Measurements from ENCODE around the gene NSG1. TPM values are rescaled to one million over a fixed set of nuclear protein-coding genes. Genes with fewer than 3 reads are reported as not detected.

NSG1 gene
- total RNA-seq, 1 experiment from 2014 or later: 1.3 TPM

DNA sequence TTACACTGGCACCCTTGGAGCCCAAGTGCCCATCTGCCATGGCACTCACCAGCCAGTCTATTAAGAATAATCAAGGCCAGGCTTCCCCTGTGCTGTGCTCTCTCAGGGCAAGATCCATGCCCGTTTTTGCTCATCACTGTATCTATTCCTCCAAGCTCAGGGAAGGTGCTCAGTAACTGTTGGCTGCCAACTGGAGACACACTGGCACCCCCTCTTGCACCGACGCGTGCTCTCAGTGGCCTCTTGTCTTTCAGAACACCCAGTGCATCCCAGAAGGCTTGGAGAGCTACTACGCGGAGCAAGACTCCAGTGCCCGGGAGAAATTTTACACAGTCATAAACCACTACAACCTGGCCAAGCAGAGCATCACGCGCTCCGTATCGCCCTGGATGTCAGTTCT lies 30.1 kb downstream of the NSG1 start:
- Histone ChIP-seq H3K4me3 (ENCODE audit: low read depth, low read length, poor library complexity, severe bottlenecking) (no peak overlapping the region), H3K36me3 (ENCODE audit: insufficient read depth, low read length, poor library complexity, severe bottlenecking) (no peaks in the 10 kb centered on the region), H3K27me3 (replicated peaks; ENCODE audit: insufficient read depth, low read depth, low read length, poor library complexity) (no peaks in the 10 kb centered on the region), H3K4me1 (ENCODE audit: insufficient read depth, low read length, poor library complexity, severe bottlenecking) (no peaks in the 10 kb centered on the region), H3K27ac (ENCODE audit: low read depth, low read length, poor library complexity, severe bottlenecking) (no peak overlapping the region), H3K9me3 (ENCODE audit: low read depth, low read length, poor library complexity, severe bottlenecking) (no peaks in the 10 kb centered on the region)
- DNase-seq (ENCODE audit: low spot score): no peak
- no TSS peak for BruUV-seq (replicated peaks)
- intact Hi-C loops (cut with micrococcal nuclease; ENCODE audit: unreplicated experiment): no loop called here
- ChIA-PET POLR2A (ENCODE audit: low non-redundant PET) (no interaction called here), CTCF (no interaction called here)
- TF ChIP-seq EZH2 (IDR thresholded peaks at IDR 0.05; ENCODE audit: borderline replicate concordance, low read depth, low read length, poor library complexity, severe bottlenecking): no peak
- TF ChIP-seq, protein P1, sequence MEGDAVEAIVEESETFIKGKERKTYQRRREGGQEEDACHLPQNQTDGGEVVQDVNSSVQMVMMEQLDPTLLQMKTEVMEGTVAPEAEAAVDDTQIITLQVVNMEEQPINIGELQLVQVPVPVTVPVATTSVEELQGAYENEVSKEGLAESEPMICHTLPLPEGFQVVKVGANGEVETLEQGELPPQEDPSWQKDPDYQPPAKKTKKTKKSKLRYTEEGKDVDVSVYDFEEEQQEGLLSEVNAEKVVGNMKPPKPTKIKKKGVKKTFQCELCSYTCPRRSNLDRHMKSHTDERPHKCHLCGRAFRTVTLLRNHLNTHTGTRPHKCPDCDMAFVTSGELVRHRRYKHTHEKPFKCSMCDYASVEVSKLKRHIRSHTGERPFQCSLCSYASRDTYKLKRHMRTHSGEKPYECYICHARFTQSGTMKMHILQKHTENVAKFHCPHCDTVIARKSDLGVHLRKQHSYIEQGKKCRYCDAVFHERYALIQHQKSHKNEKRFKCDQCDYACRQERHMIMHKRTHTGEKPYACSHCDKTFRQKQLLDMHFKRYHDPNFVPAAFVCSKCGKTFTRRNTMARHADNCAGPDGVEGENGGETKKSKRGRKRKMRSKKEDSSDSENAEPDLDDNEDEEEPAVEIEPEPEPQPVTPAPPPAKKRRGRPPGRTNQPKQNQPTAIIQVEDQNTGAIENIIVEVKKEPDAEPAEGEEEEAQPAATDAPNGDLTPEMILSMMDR (conservative IDR thresholded peaks at IDR 0.05; ENCODE audit: low read depth, low read length): no peak

DNA sequence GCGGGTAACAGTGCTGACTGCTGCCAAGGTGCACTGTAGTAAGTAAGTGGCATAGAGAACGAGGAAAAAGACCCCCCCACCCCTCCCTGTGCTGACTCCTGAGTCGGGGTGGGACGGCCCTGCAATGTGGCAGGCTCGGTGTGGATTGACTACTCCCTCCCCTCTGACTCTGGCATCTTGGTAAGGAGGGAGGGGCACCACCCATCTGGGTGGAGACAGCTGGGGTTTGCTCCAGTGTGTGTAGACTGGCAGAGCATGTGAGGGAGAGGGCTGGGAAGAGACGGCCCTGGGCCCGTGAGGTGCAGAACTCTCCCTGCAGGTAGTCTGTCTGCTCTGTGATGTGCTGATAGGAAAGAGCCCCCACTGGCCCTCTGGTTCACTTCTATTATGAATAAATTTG lies 31.0 kb downstream of the NSG1 start:
- H3K36me3 ChIP-seq (ENCODE audit: insufficient read depth, low read length, poor library complexity, severe bottlenecking): no peaks in the 10 kb centered on the region
- ChIA-PET CTCF (no interaction called here), POLR2A (ENCODE audit: low non-redundant PET) (no interaction called here)
- H3K9me3 ChIP-seq (ENCODE audit: low read depth, low read length, poor library complexity, severe bottlenecking): no peaks in the 10 kb centered on the region
- no peaks in the 10 kb centered on the region for H3K27me3 ChIP-seq (replicated peaks; ENCODE audit: insufficient read depth, low read depth, low read length, poor library complexity)
- H3K4me1 ChIP-seq (ENCODE audit: insufficient read depth, low read length, poor library complexity, severe bottlenecking): no peaks in the 10 kb centered on the region
- BruUV-seq (replicated peaks): no TSS peak
- no peak overlapping the region for H3K4me3 ChIP-seq (ENCODE audit: low read depth, low read length, poor library complexity, severe bottlenecking)
- no peak for TF ChIP-seq EZH2 (IDR thresholded peaks at IDR 0.05; ENCODE audit: borderline replicate concordance, low read depth, low read length, poor library complexity, severe bottlenecking)
- TF ChIP-seq, protein P1 (conservative IDR thresholded peaks at IDR 0.05; ENCODE audit: low read depth, low read length): no peak
- intact Hi-C loops (cut with micrococcal nuclease; ENCODE audit: unreplicated experiment): no loop called here
- DNase-seq (ENCODE audit: low spot score): no peak
- H3K27ac ChIP-seq (ENCODE audit: low read depth, low read length, poor library complexity, severe bottlenecking): no peak overlapping the region

DNA sequence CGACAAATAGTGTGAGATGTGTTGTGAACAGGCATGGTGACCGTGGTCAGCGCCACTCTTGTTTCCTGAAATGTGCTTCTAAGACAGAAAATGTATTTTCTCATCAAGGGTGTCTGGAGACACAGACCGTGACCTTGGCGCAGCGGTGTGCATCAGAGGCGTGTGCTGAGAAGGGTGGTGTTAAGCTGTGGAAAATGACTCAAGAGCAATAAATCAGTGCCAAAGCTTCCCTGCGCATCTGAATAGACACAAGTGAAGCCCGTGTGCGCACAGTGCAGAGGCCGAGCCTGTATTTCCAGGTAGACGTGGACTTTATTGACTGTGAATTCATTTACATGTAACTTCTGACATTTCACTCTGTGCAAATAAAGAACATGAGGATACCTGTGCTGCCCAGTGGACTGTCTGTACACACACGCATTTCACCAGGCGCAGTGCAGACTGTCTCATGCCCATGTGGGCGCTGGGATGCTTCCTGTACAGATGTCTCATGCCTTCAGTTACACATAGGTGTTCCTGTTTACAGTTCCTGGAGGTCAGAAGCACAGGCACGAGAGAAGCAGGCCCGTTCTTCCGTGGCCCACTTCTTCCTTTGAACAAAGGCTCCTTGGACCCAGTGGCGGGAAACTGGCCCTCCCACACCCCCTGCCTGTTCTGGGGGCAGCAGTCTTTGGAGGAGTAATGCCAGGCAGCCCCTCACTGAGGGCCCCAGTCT lies 31.9 kb downstream of the NSG1 start:
- Histone ChIP-seq H3K36me3 (ENCODE audit: insufficient read depth, low read length, poor library complexity, severe bottlenecking) (no peaks in the 10 kb centered on the region), H3K27ac (ENCODE audit: low read depth, low read length, poor library complexity, severe bottlenecking) (no peak overlapping the region), H3K4me1 (ENCODE audit: insufficient read depth, low read length, poor library complexity, severe bottlenecking) (no peaks in the 10 kb centered on the region), H3K9me3 (ENCODE audit: low read depth, low read length, poor library complexity, severe bottlenecking) (no peaks in the 10 kb centered on the region), H3K27me3 (replicated peaks; ENCODE audit: insufficient read depth, low read depth, low read length, poor library complexity) (no peaks in the 10 kb centered on the region), H3K4me3 (ENCODE audit: low read depth, low read length, poor library complexity, severe bottlenecking) (no peak overlapping the region)
- CTCF ChIA-PET: no interaction called here
- no peak for DNase-seq (ENCODE audit: low spot score)
- POLR2A ChIA-PET (ENCODE audit: low non-redundant PET): no interaction called here
- intact Hi-C loops (cut with micrococcal nuclease; ENCODE audit: unreplicated experiment): no loop called here
- no TSS peak for BruUV-seq (replicated peaks)
- TF ChIP-seq, protein P1 (conservative IDR thresholded peaks at IDR 0.05; ENCODE audit: low read depth, low read length): no peak

Data from A673 (cell line).